HUDEP-2 (cell line): Measurements from ENCODE around the gene MAP3K9.
"Not testable (repeated sequence)": the region's sequence is repeated elsewhere in the genome, so short reads cannot be mapped to it uniquely, and the experiment has no call there.

ENCODE experiments used
- DNase-seq, 76 experiments: peaks; one replicate each; lab custom pipeline; 2025; ENCODE audit not compliant: unreplicated experiment in 76 of 76; lab: John Stamatoyannopoulos, UW

Gene MAP3K9

GRCh38 chr14:70809225-70810219 is at the start of gene MAP3K9:
Gene MAP3K9 (minus strand): TSS chr14:70809513. CDS start chr14:70809171, 342 bp downstream.
- peak in 12 of 76 experiments; percentile 2 to 30 (median 6) for DNase-seq

GRCh38 chr14:70858641-70859040 is 49.3 kb upstream of the MAP3K9 start:
- no peak for DNase-seq

- DNase-seq: no peak
These were observed 48.2 kb upstream of the MAP3K9 start for GRCh38 chr14:70857496-70857890.

- no peak for DNase-seq
These were observed 47.7 kb upstream of the MAP3K9 start for GRCh38 chr14:70856851-70857495.

- no peak for DNase-seq
These were observed 46.2 kb upstream of the MAP3K9 start for GRCh38 chr14:70855486-70855885.

- not testable (repeated sequence) for DNase-seq
These were observed 44.3 kb upstream of the MAP3K9 start for GRCh38 chr14:70853658-70854057.

GRCh38 chr14:70847406-70848090 is 38.2 kb upstream of the MAP3K9 start:
- DNase-seq: no peak

- DNase-seq: no peak
These were observed 36.3 kb upstream of the MAP3K9 start for GRCh38 chr14:70845601-70846000.

GRCh38 chr14:70842851-70843462 is 33.6 kb upstream of the MAP3K9 start:
- DNase-seq: no peak

GRCh38 chr14:70838076-70838475 is 28.8 kb upstream of the MAP3K9 start:
- no peak for DNase-seq

GRCh38 chr14:70836946-70837345 is 27.6 kb upstream of the MAP3K9 start:
- no peak for DNase-seq

GRCh38 chr14:70833884-70834283 is 24.6 kb upstream of the MAP3K9 start:
- DNase-seq: no peak

- DNase-seq: no peak
These were observed 23.4 kb upstream of the MAP3K9 start for GRCh38 chr14:70832561-70833305.

- no peak for DNase-seq
These were observed 21.9 kb upstream of the MAP3K9 start for GRCh38 chr14:70830998-70831781.

- DNase-seq: no peak
These were observed 18.9 kb upstream of the MAP3K9 start for GRCh38 chr14:70828188-70828587.

- DNase-seq: no peak
These were observed 18.4 kb upstream of the MAP3K9 start for GRCh38 chr14:70827752-70828151.

GRCh38 chr14:70827347-70827746 is 18.0 kb upstream of the MAP3K9 start:
- no peak for DNase-seq

- no peak for DNase-seq
These were observed 14.0 kb upstream of the MAP3K9 start for GRCh38 chr14:70823281-70823680.

GRCh38 chr14:70822530-70823185 is 13.3 kb upstream of the MAP3K9 start:
- no peak for DNase-seq
